HG03460 (cell line): ENCODE results near the gene PFKFB2.
"Not testable (repeated sequence)": the region's sequence is repeated elsewhere in the genome, so short reads cannot be mapped to it uniquely, and the experiment has no call there.

Experiments
- ATAC-seq: cut with Tn5 transposase; IDR thresholded peaks from one replicate; pipeline ENCODE4 v1.9.1; 2021; ENCODE audit not compliant: unreplicated experiment

PFKFB2 gene

GRCh38 chr1:207039380-207040180 is 13.5 kb upstream of the PFKFB2 start:
- ATAC-seq = no peak

GRCh38 chr1:207040181-207040533 is 12.9 kb upstream of the PFKFB2 start:
- ATAC-seq = no peak

- not testable (repeated sequence) for ATAC-seq
Observed at GRCh38 chr1:207041397-207041796, 11.7 kb upstream of the PFKFB2 start.

GRCh38 chr1:207045453-207045852 is 7.6 kb upstream of the PFKFB2 start:
- ATAC-seq = no peak

- ATAC-seq = no peak
Observed at GRCh38 chr1:207047505-207047904, 5.6 kb upstream of the PFKFB2 start.

- ATAC-seq = no peak
Observed at GRCh38 chr1:207048041-207048440, 5.0 kb upstream of the PFKFB2 start.

- ATAC-seq = no peak
Observed at GRCh38 chr1:207049054-207049453, 4.0 kb upstream of the PFKFB2 start.

GRCh38 chr1:207049514-207049913 is 3.6 kb upstream of the PFKFB2 start:
- no peak for ATAC-seq

- ATAC-seq = no peak
Observed at GRCh38 chr1:207049974-207050391, 3.1 kb upstream of the PFKFB2 start.

- no peak for ATAC-seq
Observed at GRCh38 chr1:207050480-207051190, 2.4 kb upstream of the PFKFB2 start.

GRCh38 chr1:207051191-207051943 is 1.7 kb upstream of the PFKFB2 start, which contains the start of gene YOD1:
YOD1 (minus strand) TSS chr1:207051208; CDS start chr1:207051030, 178 bp downstream.
- ATAC-seq = no peak

- ATAC-seq = no peak
Observed at GRCh38 chr1:207054491-207054890, 1.4 kb downstream of the PFKFB2 start.

- ATAC-seq = no peak
Observed at GRCh38 chr1:207055386-207056001, 2.4 kb downstream of the PFKFB2 start.

GRCh38 chr1:207056673-207057072 is 3.6 kb downstream of the PFKFB2 start:
- no peak for ATAC-seq

GRCh38 chr1:207058252-207058651 is 5.2 kb downstream of the PFKFB2 start:
- ATAC-seq = no peak

- ATAC-seq = no peak
Observed at GRCh38 chr1:207058878-207059867, 6.1 kb downstream of the PFKFB2 start.

- no peak for ATAC-seq
Observed at GRCh38 chr1:207059881-207060280, 6.8 kb downstream of the PFKFB2 start.

GRCh38 chr1:207060596-207060995 is 7.5 kb downstream of the PFKFB2 start:
- ATAC-seq = no peak

- no peak for ATAC-seq
Observed at GRCh38 chr1:207062058-207062457, 9.0 kb downstream of the PFKFB2 start.

- no peak for ATAC-seq
Observed at GRCh38 chr1:207063014-207063413, 9.9 kb downstream of the PFKFB2 start.
